ENCODE measurements around the gene OGA. TPM values are rescaled to one million over a fixed set of nuclear protein-coding genes. Genes with fewer than 3 reads are reported as not detected.

The OGA gene
- total and polyA plus RNA-seq, 2 donors (not counting 3 experiments of a cell fraction or from before 2014, with no cell fraction given): 30.8 to 118 TPM

DNA sequence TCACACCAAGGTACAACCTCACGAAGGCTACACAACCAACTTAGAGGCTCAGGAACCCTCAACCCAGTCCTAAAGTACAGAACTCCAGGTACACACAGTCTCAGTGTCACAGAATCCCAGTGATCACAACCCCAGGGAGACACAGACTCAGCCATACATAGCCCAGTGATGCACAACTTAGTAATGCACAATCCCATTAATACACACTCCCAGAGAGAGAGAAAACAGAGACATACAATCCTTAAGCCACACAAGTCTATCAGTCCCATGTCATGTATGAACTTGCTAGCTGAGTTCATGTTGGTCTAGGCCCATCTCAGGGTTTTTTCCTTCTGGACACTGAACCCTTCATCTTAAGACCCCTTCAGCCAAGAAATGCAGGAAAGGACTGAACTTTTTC, 20.8 kb upstream of the OGA start:
- Histone ChIP-seq H3K9ac (replicated peaks; ENCODE audit: extremely low read depth, insufficient read depth, low read length) (no peak overlapping the region), H4K20me1 (replicated peaks; ENCODE audit: control insufficient read depth, extremely low read depth, insufficient read depth, low read length) (no peaks in the 10 kb centered on the region), H3K27ac (ENCODE audit: insufficient read depth, low read depth, low read length) (no peak overlapping the region), H3K9me1 (replicated peaks; ENCODE audit: control insufficient read depth, extremely low read depth, insufficient read depth, low read length) (no peaks in the 10 kb centered on the region), H3K4me3 (replicated peaks in 1 of 3; ENCODE audit: insufficient read depth in 1 of 3, low read depth in 1 of 3, low read length in 3 of 3) (no peak overlapping the region), H3K4me1 (ENCODE audit: control insufficient read depth, extremely low read depth, insufficient read depth, low read length) (peaks cover 13% of the 10 kb centered on the region), H3K9me3 (replicated peaks; ENCODE audit: control insufficient read depth, insufficient read depth, low read length) (no peaks in the 10 kb centered on the region), H3K79me2 (ENCODE audit: control insufficient read depth, insufficient read depth, low read length) (no peaks in the 10 kb centered on the region), H3K4me2 (ENCODE audit: insufficient read depth, low read length) (no peak overlapping the region), H2AFZ (ENCODE audit: low read depth, low read length) (no peak overlapping the region), H3K27me3 (ENCODE audit: control insufficient read depth in 2 of 2, insufficient read depth in 2 of 2, low read length in 2 of 2) (no peaks in the 10 kb centered on the region), H3K36me3 (ENCODE audit: control insufficient read depth in 2 of 2, extremely low read depth in 1 of 2, insufficient read depth in 2 of 2, low read length in 2 of 2) (no peaks in the 10 kb centered on the region)
- POLR2A ChIA-PET: no interaction called here
- TF ChIP-seq, protein P1, sequence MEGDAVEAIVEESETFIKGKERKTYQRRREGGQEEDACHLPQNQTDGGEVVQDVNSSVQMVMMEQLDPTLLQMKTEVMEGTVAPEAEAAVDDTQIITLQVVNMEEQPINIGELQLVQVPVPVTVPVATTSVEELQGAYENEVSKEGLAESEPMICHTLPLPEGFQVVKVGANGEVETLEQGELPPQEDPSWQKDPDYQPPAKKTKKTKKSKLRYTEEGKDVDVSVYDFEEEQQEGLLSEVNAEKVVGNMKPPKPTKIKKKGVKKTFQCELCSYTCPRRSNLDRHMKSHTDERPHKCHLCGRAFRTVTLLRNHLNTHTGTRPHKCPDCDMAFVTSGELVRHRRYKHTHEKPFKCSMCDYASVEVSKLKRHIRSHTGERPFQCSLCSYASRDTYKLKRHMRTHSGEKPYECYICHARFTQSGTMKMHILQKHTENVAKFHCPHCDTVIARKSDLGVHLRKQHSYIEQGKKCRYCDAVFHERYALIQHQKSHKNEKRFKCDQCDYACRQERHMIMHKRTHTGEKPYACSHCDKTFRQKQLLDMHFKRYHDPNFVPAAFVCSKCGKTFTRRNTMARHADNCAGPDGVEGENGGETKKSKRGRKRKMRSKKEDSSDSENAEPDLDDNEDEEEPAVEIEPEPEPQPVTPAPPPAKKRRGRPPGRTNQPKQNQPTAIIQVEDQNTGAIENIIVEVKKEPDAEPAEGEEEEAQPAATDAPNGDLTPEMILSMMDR (IDR thresholded peaks at IDR 0.05; ENCODE audit: extremely low read depth in 1 of 2, insufficient read depth in 1 of 2, low read depth in 1 of 2, low read length in 2 of 2): no peak
- no peak for TF ChIP-seq POLR2AphosphoS5 (IDR thresholded peaks at IDR 0.05; ENCODE audit: insufficient read depth, low read depth, low read length)
- no peak for TF ChIP-seq EZH2 (IDR thresholded peaks at IDR 0.05; ENCODE audit: borderline replicate concordance, low read depth, low read length, severe bottlenecking)
- TF ChIP-seq, protein P2, sequence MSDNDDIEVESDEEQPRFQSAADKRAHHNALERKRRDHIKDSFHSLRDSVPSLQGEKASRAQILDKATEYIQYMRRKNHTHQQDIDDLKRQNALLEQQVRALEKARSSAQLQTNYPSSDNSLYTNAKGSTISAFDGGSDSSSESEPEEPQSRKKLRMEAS (IDR thresholded peaks at IDR 0.05; ENCODE audit: insufficient read depth, insufficient read length): no peak
- TF ChIP-seq GATA2 (IDR thresholded peaks at IDR 0.05; ENCODE audit: insufficient read depth, insufficient read length, low read depth, low read length): no peak
- no peak for TF ChIP-seq MYC (IDR thresholded peaks at IDR 0.05; ENCODE audit: low read depth, low read length)
- no peak for TF ChIP-seq JUN (IDR thresholded peaks at IDR 0.05; ENCODE audit: borderline replicate concordance, insufficient read depth, insufficient read length, low read depth)
- no peak for TF ChIP-seq FOS (IDR thresholded peaks at IDR 0.05; ENCODE audit: borderline replicate concordance, insufficient read depth, low read length)
- TF ChIP-seq POLR2A (IDR thresholded peaks at IDR 0.05; ENCODE audit: low read depth, low read length): no peak
- CTCF ChIA-PET: interaction anchor here (1.1 to 10.5 kb wide), 11 partner anchors 10 to 235 kb away, joined by 4 to 742 read pairs (median 39); partner anchors contain the start of gene OGA
- no TSS peak for BruUV-seq (replicated peaks)
- DNase-seq (ENCODE audit: low read depth, low spot score): no peak
- FAIRE-seq: no peak
- intact Hi-C loops (cut with micrococcal nuclease): loop anchor here (1.0 kb wide), 1 partner anchor 8 kb away; no protein-coding TSS in a partner anchor
- dilution Hi-C loops (cut with MboI; ENCODE audit: extremely low pct_ligation_motif_present, low sequenced_read_pairs): no loop called here
